GM21515 (cell line): ENCODE measurements around the gene PHLDB3.
"Not testable (repeated sequence)": the region's sequence is repeated elsewhere in the genome, so short reads cannot be mapped to it uniquely, and the experiment has no call there.

Experiments used
- ATAC-seq: cut with Tn5 transposase; IDR thresholded peaks from one replicate; pipeline ENCODE4 v1.9.1; 2021; ENCODE audit not compliant: unreplicated experiment

PHLDB3 gene

GRCh38 chr19:43527860-43528622, 23.5 kb upstream of the PHLDB3 start:
- no peak for ATAC-seq

GRCh38 chr19:43526884-43527859, 22.6 kb upstream of the PHLDB3 start, which contains the start of gene ETHE1:
Gene ETHE1, minus strand, starts transcription at chr19:43527201. Its CDS starts 24 bp downstream, at chr19:43527177.
- ATAC-seq: peak; percentile 61

GRCh38 chr19:43525836-43526771, 21.6 kb upstream of the PHLDB3 start:
- ATAC-seq: no peak

- ATAC-seq: no peak
Observed at GRCh38 chr19:43524922-43525835, 20.6 kb upstream of the PHLDB3 start.

GRCh38 chr19:43523696-43524095, 19.1 kb upstream of the PHLDB3 start:
- not testable (repeated sequence) for ATAC-seq

- no peak for ATAC-seq
Observed at GRCh38 chr19:43522929-43523328, 18.4 kb upstream of the PHLDB3 start.

- ATAC-seq: no peak
Observed at GRCh38 chr19:43519436-43520088, 15.0 kb upstream of the PHLDB3 start.

- ATAC-seq: no peak
Observed at GRCh38 chr19:43518051-43518450, 13.5 kb upstream of the PHLDB3 start.

- not testable (repeated sequence) for ATAC-seq
Observed at GRCh38 chr19:43512399-43512798, 7.9 kb upstream of the PHLDB3 start.

- no peak for ATAC-seq
Observed at GRCh38 chr19:43511324-43511723, 6.8 kb upstream of the PHLDB3 start.

- no peak for ATAC-seq
Observed at GRCh38 chr19:43510713-43511112, 6.2 kb upstream of the PHLDB3 start.

GRCh38 chr19:43507880-43508279, 3.3 kb upstream of the PHLDB3 start:
- no peak for ATAC-seq

GRCh38 chr19:43506629-43507028, 2.1 kb upstream of the PHLDB3 start:
- ATAC-seq: no peak

- no peak for ATAC-seq
Observed at GRCh38 chr19:43505941-43506340, 1.4 kb upstream of the PHLDB3 start.

- ATAC-seq: no peak
Observed at GRCh38 chr19:43505186-43505456, 575 bp upstream of the PHLDB3 start.

- ATAC-seq: peak; percentile 77
Observed at GRCh38 chr19:43503501-43504425, 783 bp downstream of the PHLDB3 start.

- no peak for ATAC-seq
Observed at GRCh38 chr19:43502419-43502976, 2.0 kb downstream of the PHLDB3 start.
